Chondrocyte (in vitro differentiated cells): ENCODE data around the gene LAG3. TPM values are rescaled to one million over a fixed set of nuclear protein-coding genes. Genes with fewer than 3 reads are reported as not detected.

ENCODE experiments used
- DNase-seq: peaks from one replicate; pipeline ENCODE4 v3.0.0; 2021; ENCODE audit warnings: mixed read lengths, low spot score
- H3K27ac Mint-ChIP-seq: one replicate; pipeline ENCODE4 v1.8.0; 2021; ENCODE audit warnings: mild to moderate bottlenecking, moderate library complexity, mixed read lengths; ENCODE audit not compliant: unreplicated experiment
- H3K27me3 Mint-ChIP-seq: 2 replicates; pipeline ENCODE4 v1.8.0; 2021; ENCODE audit warnings: low read depth, mixed read lengths
- H3K36me3 Mint-ChIP-seq: 2 replicates; pipeline ENCODE4 v1.8.0; 2021; ENCODE audit warnings: low read depth, mixed read lengths
- H3K4me1 Mint-ChIP-seq: 2 replicates; pipeline ENCODE4 v1.8.0; 2021; ENCODE audit warnings: low read depth, mild to moderate bottlenecking, mixed read lengths
- H3K4me3 Mint-ChIP-seq: one replicate; pipeline ENCODE4 v1.8.0; 2021; ENCODE audit warnings: mild to moderate bottlenecking, moderate library complexity, mixed read lengths; ENCODE audit not compliant: unreplicated experiment
- H3K9me3 Mint-ChIP-seq: 2 replicates; pipeline ENCODE4 v1.8.0; 2021; ENCODE audit warnings: low read depth, mixed read lengths
- CTCF ChIP-seq: fragments of 200-600 bp; sonication (generic); IDR thresholded peaks from 2 replicates; pipeline ENCODE4 v1.5.0; 2021; ENCODE audit warnings: antibody characterized with exemption, mild to moderate bottlenecking, moderate library complexity
- total RNA-seq: library from RNA; stranded (reverse); gene quantifications from 3 replicates; pipeline ENCODE4 v1.2.1, GENCODE V29; 2021

Gene LAG3
- total RNA-seq, 1 donor from 2014 or later: 1.0 TPM

- Mint-ChIP-seq H3K4me1 (peaks cover 32% of the 10 kb centered on the region), H3K27me3 (peaks cover 3% of the 10 kb centered on the region)
These were observed 45.9 kb downstream of the LAG3 start for GRCh38 chr12:6818222-6818621.

GRCh38 chr12:6818645-6819044 lies 46.3 kb downstream of the LAG3 start:
- no peaks in the 10 kb centered on the region for H3K36me3 Mint-ChIP-seq
- peaks cover 3% of the 10 kb centered on the region for H3K27me3 Mint-ChIP-seq
- no peak overlapping the region for H3K4me3 Mint-ChIP-seq
- no peaks in the 10 kb centered on the region for H3K9me3 Mint-ChIP-seq
- H3K27ac Mint-ChIP-seq: no peak overlapping the region
- DNase-seq: no peak
- TF ChIP-seq CTCF: no peak
- H3K4me1 Mint-ChIP-seq: peaks cover 34% of the 10 kb centered on the region

More at GRCh38 chr12:6818222-6818621, 45.9 kb downstream of the LAG3 start:
- no peak for DNase-seq
- Mint-ChIP-seq H3K9me3 (no peaks in the 10 kb centered on the region), H3K27ac (no peak overlapping the region), H3K4me3 (no peak overlapping the region), H3K36me3 (no peaks in the 10 kb centered on the region)
- no peak for TF ChIP-seq CTCF

- H3K36me3 Mint-ChIP-seq: no peaks in the 10 kb centered on the region
These were observed 47.0 kb downstream of the LAG3 start for GRCh38 chr12:6819106-6820030.

GRCh38 chr12:6820166-6820565 lies 47.8 kb downstream of the LAG3 start:
- no peak overlapping the region for H3K27ac Mint-ChIP-seq
- peaks cover 39% of the 10 kb centered on the region for H3K4me1 Mint-ChIP-seq
- no peaks in the 10 kb centered on the region for H3K9me3 Mint-ChIP-seq
- no peak for TF ChIP-seq CTCF
- DNase-seq: no peak
- H3K4me3 Mint-ChIP-seq: no peak overlapping the region
- H3K36me3 Mint-ChIP-seq: no peaks in the 10 kb centered on the region
- H3K27me3 Mint-ChIP-seq: peaks cover 3% of the 10 kb centered on the region

More at GRCh38 chr12:6819106-6820030, 47.0 kb downstream of the LAG3 start:
- TF ChIP-seq CTCF: no peak
- H3K27ac Mint-ChIP-seq: no peak overlapping the region
- H3K9me3 Mint-ChIP-seq: no peaks in the 10 kb centered on the region
- no peak overlapping the region for H3K4me3 Mint-ChIP-seq
- peaks cover 34% of the 10 kb centered on the region for H3K4me1 Mint-ChIP-seq
- H3K27me3 Mint-ChIP-seq: peaks cover 3% of the 10 kb centered on the region
- no peak for DNase-seq

GRCh38 chr12:6821591-6822425 lies 49.5 kb downstream of the LAG3 start, which contains the start of gene GPR162:
Gene GPR162 (plus strand): TSS chr12:6821821. CDS start chr12:6823899, 2,078 bp downstream.
- no peak for DNase-seq
- Mint-ChIP-seq H3K4me3 (peak within 1 kb of the TSS; percentile 78), H3K27me3 (peaks cover 3% of the 10 kb centered on the region), H3K9me3 (no peaks in the 10 kb centered on the region), H3K36me3 (no peaks in the 10 kb centered on the region), H3K27ac (peak within 1 kb of the TSS; percentile 71), H3K4me1 (peaks cover 45% of the 10 kb centered on the region)
- TF ChIP-seq CTCF: no peak
